GM19240 (cell line): ENCODE data around the gene PDF.
"Not testable (repeated sequence)": the region's sequence is repeated elsewhere in the genome, so short reads cannot be mapped to it uniquely, and the experiment has no call there.

Experiments
- DNase-seq: peaks from one replicate; pipeline ENCODE4 v3.0.0; 2011; ENCODE audit warnings: low spot score; ENCODE audit not compliant: insufficient read length

Gene PDF

GRCh38 chr16:69330286-69331109, at the start of gene PDF:
Gene PDF, minus strand, starts transcription at chr16:69330588. Its CDS starts 18 bp downstream, at chr16:69330570.
- peak; percentile 90 for DNase-seq

- DNase-seq, result no peak
Measured at GRCh38 chr16:69378760-69379159, 48.4 kb upstream of the PDF start.

GRCh38 chr16:69378036-69378435, 47.6 kb upstream of the PDF start:
- DNase-seq, result no peak

GRCh38 chr16:69376393-69377059, 46.1 kb upstream of the PDF start:
- DNase-seq, result no peak

GRCh38 chr16:69373019-69373418, 42.6 kb upstream of the PDF start:
- no peak for DNase-seq

- DNase-seq, result no peak
Measured at GRCh38 chr16:69371564-69371963, 41.2 kb upstream of the PDF start.

- no peak for DNase-seq
Measured at GRCh38 chr16:69368866-69369265, 38.5 kb upstream of the PDF start.

GRCh38 chr16:69367980-69368379, 37.6 kb upstream of the PDF start:
- DNase-seq, result no peak

- no peak for DNase-seq
Measured at GRCh38 chr16:69366431-69366830, 36.0 kb upstream of the PDF start.

GRCh38 chr16:69365901-69366300, 35.5 kb upstream of the PDF start:
- no peak for DNase-seq

- no peak for DNase-seq
Measured at GRCh38 chr16:69364088-69364487, 33.7 kb upstream of the PDF start.

- DNase-seq, result no peak
Measured at GRCh38 chr16:69363281-69363717, 32.9 kb upstream of the PDF start.

GRCh38 chr16:69360070-69360469, 29.7 kb upstream of the PDF start:
- DNase-seq, result not testable (repeated sequence)

GRCh38 chr16:69351309-69352027, 21.1 kb upstream of the PDF start, which contains the start of gene TMED6:
Gene TMED6, minus strand, starts transcription at chr16:69351786. Its CDS starts 33 bp downstream, at chr16:69351753.
- no peak for DNase-seq

- DNase-seq, result no peak
Measured at GRCh38 chr16:69350536-69351133, 20.2 kb upstream of the PDF start.

GRCh38 chr16:69349536-69349935, 19.1 kb upstream of the PDF start:
- DNase-seq, result no peak

- no peak for DNase-seq
Measured at GRCh38 chr16:69348222-69348621, 17.8 kb upstream of the PDF start.

- DNase-seq, result no peak
Measured at GRCh38 chr16:69346683-69347082, 16.3 kb upstream of the PDF start.

- no peak for DNase-seq
Measured at GRCh38 chr16:69345923-69346322, 15.5 kb upstream of the PDF start.

GRCh38 chr16:69344171-69344570, 13.8 kb upstream of the PDF start:
- DNase-seq, result no peak

- no peak for DNase-seq
Measured at GRCh38 chr16:69340095-69340644, 9.8 kb upstream of the PDF start.
